NB4 (cell line): ENCODE results near the gene SYDE2.

Source experiments
- DNase-seq: peaks from one replicate; pipeline ENCODE4 v3.0.0; 2010; ENCODE audit warnings: low read depth
- H3K4me3 ChIP-seq: one replicate; pipeline ENCODE4 v1.5.1; 2011; ENCODE audit warnings: mild to moderate bottlenecking, low read depth, low read length, moderate library complexity
- CTCF ChIP-seq: IDR thresholded peaks from one replicate; pipeline ENCODE4 v1.5.1; 2012; ENCODE audit warnings: low read depth, low read length
- MAX ChIP-seq: IDR thresholded peaks from 2 replicates; pipeline ENCODE4 v1.6.1; 2011; ENCODE audit warnings: low read depth, low read length
- MYC ChIP-seq: IDR thresholded peaks from 2 replicates; pipeline ENCODE4 v1.6.1; 2011; ENCODE audit warnings: low read depth, low read length
- POLR2A ChIP-seq: IDR thresholded peaks from 2 replicates; pipeline ENCODE4 v1.6.1; 2011; ENCODE audit warnings: mild to moderate bottlenecking; ENCODE audit not compliant: insufficient read length; ENCODE audit errors: extremely low read depth

Gene SYDE2

DNA sequence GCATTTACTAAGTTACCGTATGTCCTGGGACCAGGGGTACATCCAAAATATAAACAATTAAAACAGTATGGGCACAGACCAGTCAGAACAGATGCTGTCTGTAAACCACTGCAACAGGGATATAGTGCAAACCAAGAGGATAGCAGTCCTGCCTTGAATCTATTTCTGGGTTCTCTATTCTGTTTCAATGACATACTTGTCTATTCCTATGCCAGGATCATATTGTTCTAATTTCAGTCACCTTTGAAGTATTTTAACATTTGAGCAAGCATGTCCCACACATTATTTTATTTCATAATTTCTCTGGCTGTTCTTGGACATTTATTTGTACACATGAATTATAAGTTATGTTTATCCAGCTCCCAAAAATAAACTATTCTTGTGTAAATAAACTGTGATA lies 28.2 kb upstream of the SYDE2 start:
- H3K4me3 ChIP-seq = no peak overlapping the region
- no peak for TF ChIP-seq POLR2A
- TF ChIP-seq MYC = no peak
- no peak for TF ChIP-seq MAX
- TF ChIP-seq CTCF = no peak
- DNase-seq = no peak

- no peak overlapping the region for H3K4me3 ChIP-seq
- DNase-seq = no peak
- TF ChIP-seq POLR2A (no peak), MYC (no peak), MAX (no peak), CTCF (no peak)
Observed at GRCh38 chr1:85225624-85226380, 25.0 kb upstream of the SYDE2 start.

GRCh38 chr1:85224734-85225623 lies 24.2 kb upstream of the SYDE2 start:
- TF ChIP-seq POLR2A = no peak
- TF ChIP-seq CTCF = no peak
- TF ChIP-seq MAX = no peak
- TF ChIP-seq MYC = no peak
- no peak for DNase-seq
- no peak overlapping the region for H3K4me3 ChIP-seq

DNA sequence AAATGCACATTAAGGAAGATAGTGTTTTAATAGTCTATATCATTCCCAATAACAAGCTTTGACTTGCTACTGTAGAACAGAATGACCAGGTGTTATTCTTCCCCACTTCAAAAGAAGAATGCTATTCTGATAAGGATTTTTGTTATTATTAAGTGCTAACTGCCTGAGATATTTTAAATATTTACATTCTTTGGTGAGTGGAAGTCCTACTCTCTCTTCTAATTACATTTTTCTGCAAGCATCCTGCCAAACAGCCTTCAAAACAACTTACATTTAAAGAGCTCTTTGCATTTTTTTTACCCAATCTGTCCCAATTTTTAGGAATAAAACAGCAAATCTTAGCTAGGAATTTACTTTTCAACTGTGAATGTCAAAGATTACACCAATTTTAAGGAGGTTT lies 23.5 kb upstream of the SYDE2 start:
- TF ChIP-seq MAX (no peak), MYC (no peak), CTCF (no peak), POLR2A (no peak)
- DNase-seq = no peak
- no peak overlapping the region for H3K4me3 ChIP-seq

DNA sequence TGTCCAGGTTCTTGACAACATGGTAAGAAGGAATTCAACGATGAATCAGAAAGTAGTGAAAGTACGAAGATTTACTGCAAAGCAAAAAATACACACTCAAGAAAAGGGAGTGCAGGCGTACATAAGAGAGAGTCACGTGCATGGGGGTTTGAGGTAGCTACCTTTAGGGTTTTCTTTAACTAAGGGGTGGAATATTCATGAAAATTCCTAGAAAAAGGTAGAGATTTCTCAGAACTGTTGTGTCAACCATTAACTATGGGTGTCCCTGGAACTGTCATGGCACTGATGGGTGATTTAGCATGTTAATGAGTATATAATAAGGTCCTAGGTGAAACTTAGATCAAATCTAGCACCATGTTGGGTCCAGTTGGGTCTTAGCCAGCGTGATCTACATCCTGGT lies 22.5 kb upstream of the SYDE2 start:
- no peak overlapping the region for H3K4me3 ChIP-seq
- TF ChIP-seq POLR2A (no peak), MYC (no peak), CTCF (no peak), MAX (no peak)
- no peak for DNase-seq
